ENCODE results near the gene C20orf141.
"Not testable (repeated sequence)": the region's sequence is repeated elsewhere in the genome, so short reads cannot be mapped to it uniquely, and the experiment has no call there.

The C20orf141 gene

GRCh38 chr20:2820896-2821869 lies 6.4 kb downstream of the C20orf141 start:
- no peak for TF ChIP-seq GATA1 (IDR thresholded peaks at IDR 0.05; ENCODE audit: low read depth, low read length)
- TF ChIP-seq POLR2A (IDR thresholded peaks at IDR 0.05; ENCODE audit: low read length): no peak
- no peak for DNase-seq

DNA sequence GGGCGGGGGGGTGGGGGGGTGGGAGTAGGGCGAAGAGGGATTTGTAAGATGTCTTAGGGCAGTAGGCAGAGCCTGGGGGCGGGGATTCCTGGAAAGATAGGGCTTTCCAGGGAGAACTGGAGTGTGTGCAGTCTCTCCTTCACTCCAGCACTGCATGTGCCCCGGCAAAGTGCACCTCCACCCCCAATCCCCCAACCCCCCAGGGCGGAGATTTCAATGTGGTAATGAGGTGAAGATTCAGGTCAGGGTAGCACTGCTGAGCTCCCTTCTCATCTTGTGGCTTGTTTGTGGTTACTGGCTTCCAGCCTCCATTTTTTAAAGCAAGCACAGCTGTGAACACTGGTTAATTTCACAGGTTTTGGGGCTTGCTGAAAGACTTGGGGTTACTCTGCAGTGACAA lies 7.3 kb downstream of the C20orf141 start:
- no peak for DNase-seq
- TF ChIP-seq GATA1 (IDR thresholded peaks at IDR 0.05; ENCODE audit: low read depth, low read length) (no peak), POLR2A (IDR thresholded peaks at IDR 0.05; ENCODE audit: low read length) (no peak)

DNA sequence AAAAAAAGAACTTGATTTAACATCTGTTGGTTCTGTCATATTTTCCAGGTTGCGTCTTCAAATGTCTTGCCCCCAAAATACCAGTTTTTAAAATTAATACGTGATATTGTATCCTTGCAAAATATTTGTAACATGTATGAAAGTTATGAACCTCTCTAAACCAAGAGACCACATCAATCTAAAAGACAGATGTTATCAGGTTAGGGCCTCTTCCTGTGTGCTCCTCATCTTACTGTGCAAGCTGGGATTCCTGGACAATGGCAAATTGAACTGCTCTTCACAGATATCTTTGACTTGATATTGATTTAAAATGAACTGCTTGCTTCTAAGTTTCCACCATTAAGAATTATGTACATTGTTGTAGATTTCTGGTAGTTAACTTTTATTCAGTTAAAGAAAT lies 11.0 kb downstream of the C20orf141 start:
- TF ChIP-seq GATA1 (IDR thresholded peaks at IDR 0.05; ENCODE audit: low read depth, low read length) (no peak), POLR2A (IDR thresholded peaks at IDR 0.05; ENCODE audit: low read length) (no peak)
- DNase-seq: no peak

- DNase-seq: no peak
Measured at GRCh38 chr20:2826655-2827054, 11.9 kb downstream of the C20orf141 start.

DNA sequence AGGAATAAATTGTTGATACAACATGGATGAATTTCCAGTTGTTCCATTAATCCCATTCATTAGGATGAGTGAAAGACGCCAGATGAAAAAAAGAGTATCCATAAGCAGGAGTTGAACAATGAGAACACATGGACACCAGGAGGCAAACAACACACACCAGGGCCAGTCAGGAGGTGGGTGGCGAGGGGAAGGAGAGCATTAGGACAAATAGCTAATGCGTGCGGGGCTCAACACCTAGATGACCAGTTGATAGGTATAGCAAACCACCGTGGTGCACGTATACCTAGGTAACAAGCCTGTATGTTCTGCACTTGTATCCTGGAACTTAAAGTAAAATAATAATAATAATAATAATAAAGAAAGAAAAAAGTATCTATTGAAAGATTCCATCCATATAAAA lies 14.6 kb downstream of the C20orf141 start:
- no peak for TF ChIP-seq POLR2A (IDR thresholded peaks at IDR 0.05; ENCODE audit: low read length)
- no peak for TF ChIP-seq GATA1 (IDR thresholded peaks at IDR 0.05; ENCODE audit: low read depth, low read length)
- DNase-seq: no peak

More at GRCh38 chr20:2826655-2827054, 11.9 kb downstream of the C20orf141 start:
- TF ChIP-seq POLR2A (IDR thresholded peaks at IDR 0.05; ENCODE audit: low read length): no peak
- TF ChIP-seq GATA1 (IDR thresholded peaks at IDR 0.05; ENCODE audit: low read depth, low read length): no peak

GRCh38 chr20:2831206-2831605 lies 16.4 kb downstream of the C20orf141 start:
- DNase-seq: not testable (repeated sequence)

DNA sequence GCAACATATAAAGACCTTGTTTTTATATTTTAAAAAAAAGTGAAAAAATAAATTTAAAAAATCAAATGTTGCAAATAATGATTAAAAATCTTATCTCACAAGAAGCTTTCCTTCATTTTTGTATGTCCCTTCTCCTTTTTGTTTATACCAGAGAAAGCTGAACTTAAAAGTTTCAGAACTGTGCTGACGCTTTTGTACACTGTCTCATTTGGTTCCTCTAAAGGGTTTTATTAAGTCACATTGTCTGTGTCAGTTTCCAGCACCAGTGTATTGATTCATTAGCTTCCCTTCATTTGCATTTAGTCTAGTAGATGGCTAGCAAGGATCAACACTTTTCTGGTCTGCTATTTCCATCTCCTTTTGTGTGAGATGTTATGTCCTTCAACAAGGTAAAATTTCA lies 19.0 kb downstream of the C20orf141 start:
- TF ChIP-seq POLR2A (IDR thresholded peaks at IDR 0.05; ENCODE audit: low read length) (no peak), GATA1 (IDR thresholded peaks at IDR 0.05; ENCODE audit: low read depth, low read length) (no peak)
- no peak for DNase-seq

GRCh38 chr20:2834401-2835110 lies 19.8 kb downstream of the C20orf141 start:
- no peak for TF ChIP-seq GATA1 (IDR thresholded peaks at IDR 0.05; ENCODE audit: low read depth, low read length)
- no peak for TF ChIP-seq POLR2A (IDR thresholded peaks at IDR 0.05; ENCODE audit: low read length)
- DNase-seq: no peak

DNA sequence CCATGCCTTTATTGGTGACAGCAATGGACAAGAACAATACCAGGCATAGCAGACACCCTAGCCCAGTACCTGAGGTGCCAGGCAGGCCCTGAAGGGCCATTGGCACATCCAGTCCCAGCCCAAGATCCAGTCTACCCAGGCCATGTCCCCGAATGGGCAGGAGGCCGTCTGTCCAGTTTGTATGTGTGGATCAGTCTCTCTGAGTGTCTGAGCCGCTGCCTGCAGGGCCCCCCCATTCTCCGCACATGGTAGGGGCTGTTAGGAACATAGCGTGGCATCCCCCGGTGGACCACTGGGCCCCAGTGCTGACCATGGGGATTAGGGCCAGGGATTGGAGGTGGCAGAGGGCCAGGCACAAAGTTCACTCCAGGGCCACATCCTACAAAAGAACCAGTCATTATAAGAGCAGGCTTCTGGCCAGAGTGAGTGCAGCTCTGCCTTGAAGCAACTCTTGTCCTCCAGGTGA lies 20.6 kb downstream of the C20orf141 start:
- DNase-seq: no peak
- TF ChIP-seq GATA1 (IDR thresholded peaks at IDR 0.05; ENCODE audit: low read depth, low read length): no peak
- no peak for TF ChIP-seq POLR2A (IDR thresholded peaks at IDR 0.05; ENCODE audit: low read length)

DNA sequence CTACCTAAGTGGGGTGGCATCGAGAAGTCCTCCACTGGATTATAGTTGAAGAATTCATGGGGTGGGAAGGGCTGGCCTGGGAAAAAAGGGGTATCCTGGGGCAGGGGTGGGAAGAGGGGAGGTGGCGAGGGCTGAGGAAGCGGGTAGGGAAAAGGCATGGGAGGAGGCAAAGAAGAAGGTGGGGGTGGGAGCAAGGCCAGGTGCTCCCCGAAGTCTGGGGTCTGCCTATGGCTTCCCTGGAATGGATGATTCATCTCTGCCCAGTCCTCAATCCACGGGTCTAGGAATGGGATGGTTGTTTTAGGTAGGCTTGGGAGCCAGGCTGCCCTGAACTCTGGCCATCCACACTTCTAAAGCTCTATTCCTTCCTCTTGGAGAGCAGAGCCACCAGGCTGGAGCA lies 21.2 kb downstream of the C20orf141 start:
- TF ChIP-seq POLR2A (IDR thresholded peaks at IDR 0.05; ENCODE audit: low read length): no peak
- no peak for TF ChIP-seq GATA1 (IDR thresholded peaks at IDR 0.05; ENCODE audit: low read depth, low read length)
- DNase-seq: no peak

DNA sequence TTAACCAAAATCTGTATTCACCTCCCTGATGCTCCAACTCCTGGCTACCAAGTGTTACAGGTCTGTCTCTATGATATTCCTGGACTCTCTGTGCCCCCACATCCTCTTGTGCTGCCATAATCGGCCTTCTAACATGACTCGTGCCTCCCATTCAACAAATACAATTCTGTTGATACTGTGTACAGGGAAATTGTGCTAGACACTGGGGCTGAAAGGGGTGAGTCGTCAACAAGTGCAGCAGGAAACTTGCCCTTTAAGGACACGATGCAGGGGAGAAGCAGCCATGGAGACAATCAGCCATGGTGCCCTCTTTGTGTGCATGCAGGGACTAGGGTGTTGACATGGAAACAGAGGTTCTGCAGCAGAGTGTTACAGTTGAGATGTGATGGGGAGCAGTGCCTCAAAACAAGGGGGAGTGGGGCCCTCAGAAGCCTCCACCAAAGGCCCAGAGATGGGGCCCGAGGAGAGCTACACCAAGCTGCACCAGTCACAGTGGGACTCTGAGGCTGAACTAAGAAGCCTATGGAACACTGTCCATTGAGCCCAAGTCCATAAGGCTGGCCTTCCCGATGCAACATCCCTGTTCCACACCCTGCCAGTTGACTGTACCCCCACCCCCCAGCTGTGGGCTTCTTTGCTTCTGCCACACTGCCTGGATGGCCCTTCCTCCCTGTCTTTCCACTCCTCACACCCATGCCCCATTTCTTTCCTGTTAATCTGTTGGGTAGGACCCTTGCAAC lies 22.6 kb downstream of the C20orf141 start:
- no peak for TF ChIP-seq GATA1 (IDR thresholded peaks at IDR 0.05; ENCODE audit: low read depth, low read length)
- TF ChIP-seq POLR2A (IDR thresholded peaks at IDR 0.05; ENCODE audit: low read length): no peak
- DNase-seq: no peak

DNA sequence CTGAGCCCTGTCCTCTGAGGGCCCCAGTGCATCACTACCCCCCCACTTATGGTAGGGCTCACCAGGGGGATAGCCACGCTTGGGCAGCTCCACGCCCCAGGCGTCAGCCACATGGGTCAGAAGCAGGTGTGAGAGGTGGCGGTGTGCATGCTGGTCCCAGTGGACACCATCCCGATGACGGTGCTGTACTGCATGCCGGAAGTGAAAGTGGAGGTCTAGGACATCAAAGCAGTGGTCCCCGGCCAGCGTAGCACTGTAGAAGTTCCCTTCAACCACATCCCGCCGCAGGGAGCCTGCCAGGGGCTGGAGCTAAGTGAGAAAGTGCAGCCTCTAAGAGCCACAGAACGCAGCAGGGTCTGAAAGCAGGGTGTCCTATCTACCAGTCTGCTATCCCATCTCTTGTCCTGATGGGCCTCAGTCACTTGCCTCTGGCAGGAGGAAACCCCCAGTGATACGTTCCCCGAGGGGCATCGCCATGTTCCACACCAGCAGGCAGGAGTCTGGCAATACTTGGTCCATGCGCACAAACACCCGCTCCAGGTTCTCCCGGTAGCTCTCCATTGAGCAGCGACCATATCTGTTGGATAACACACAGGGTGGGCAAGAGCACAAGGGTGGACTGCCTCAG lies 23.5 kb downstream of the C20orf141 start:
- no peak for DNase-seq
- TF ChIP-seq POLR2A (IDR thresholded peaks at IDR 0.05; ENCODE audit: low read length): no peak
- TF ChIP-seq GATA1 (IDR thresholded peaks at IDR 0.05; ENCODE audit: low read depth, low read length): no peak

- no peak for TF ChIP-seq POLR2A (IDR thresholded peaks at IDR 0.05; ENCODE audit: low read length)
- no peak for TF ChIP-seq GATA1 (IDR thresholded peaks at IDR 0.05; ENCODE audit: low read depth, low read length)
- DNase-seq: no peak
Measured at GRCh38 chr20:2838847-2839671, 24.3 kb downstream of the C20orf141 start.

Data from erythroblast (primary cell).